Mucosa of descending colon (tissue), 3 donors: Measurements from ENCODE around the gene SYT7. TPM values are rescaled to one million over a fixed set of nuclear protein-coding genes. Genes with fewer than 3 reads are reported as not detected.

ENCODE experiments used
- ATAC-seq: fragments of 200-7000 bp; cut with Tn5 transposase; one replicate; pipeline ENCODE4 v1.9.1; 2020; ENCODE audit warnings: mild to moderate bottlenecking, moderate library complexity
- DNase-seq, 3 donors: peaks; one replicate each; pipeline ENCODE4 v3.0.0-alpha.2; 2020
- H3K36me3 ChIP-seq: fragments of 200-600 bp; one replicate; pipeline ENCODE4 v1.8.0; 2021; ENCODE audit warnings: low read depth, mild to moderate bottlenecking
- H3K4me1 ChIP-seq: fragments of 200-600 bp; one replicate; pipeline ENCODE4 v1.8.0; 2021; ENCODE audit warnings: low read depth, mild to moderate bottlenecking
- H3K4me3 ChIP-seq: fragments of 200-600 bp; one replicate; pipeline ENCODE4 v1.8.0; 2021; ENCODE audit warnings: mild to moderate bottlenecking
- H3K9me3 ChIP-seq: fragments of 200-600 bp; one replicate; pipeline ENCODE4 v1.8.0; 2021; ENCODE audit warnings: mild to moderate bottlenecking
- CTCF ChIP-seq: fragments of 200-600 bp; IDR thresholded peaks from one replicate; pipeline ENCODE4 v1.8.0; 2022; ENCODE audit warnings: antibody characterized with exemption, mild to moderate bottlenecking
- intact Hi-C, 2 donors: fragments of 100-400 bp; cut with DNase I in 1 of 2; cut with micrococcal nuclease in 1 of 2; formaldehyde crosslinking; loops; one replicate each; pipeline versions ENCODE4 v1.11.0 to v1.11.1; 2022; cut with DNase I, micrococcal nuclease
- total RNA-seq, 3 donors: library from RNA; stranded (reverse); fragmentation: NEBNext Ultra II Directional in 2 of 3; extraction: Animal tissue kit (Norgen Biotek cat#: 25700) in 2 of 3; gene quantifications; one replicate each; pipeline versions ENCODE4 v1.2.1 to v1.2.4, GENCODE V29; 2021 to 2023
- donor health status: DM: no; HTN: no; CAD: no; lungs with moderate emphysema.
- donor health status: DM: no; HTN: no; CAD: no.
- donor health status: DM: no; HTN: yes; CAD: no.

The SYT7 gene
- total RNA-seq, 3 donors from 2014 or later, result 8.2 to 19.7 (median 19.0) TPM

GRCh38 chr11:61497473-61497872, 83.4 kb downstream of the SYT7 start:
- Histone ChIP-seq H3K4me1 (no peaks in the 10 kb centered on the region), H3K4me3 (no peak overlapping the region), H3K9me3 (no peaks in the 10 kb centered on the region), H3K36me3 (no peaks in the 10 kb centered on the region)
- DNase-seq (no peak), ATAC-seq (no peak)
- no peak for TF ChIP-seq CTCF
- intact Hi-C loops, result no loop called here

GRCh38 chr11:61496602-61497400, 84.1 kb downstream of the SYT7 start:
- Histone ChIP-seq H3K36me3 (no peaks in the 10 kb centered on the region), H3K9me3 (no peaks in the 10 kb centered on the region), H3K4me3 (no peak overlapping the region), H3K4me1 (no peaks in the 10 kb centered on the region)
- ATAC-seq, result no peak
- TF ChIP-seq CTCF, result no peak
- no peak for DNase-seq
- intact Hi-C loops, result no loop called here

GRCh38 chr11:61495801-61496601, 84.9 kb downstream of the SYT7 start:
- TF ChIP-seq CTCF, result no peak
- Histone ChIP-seq H3K4me1 (no peaks in the 10 kb centered on the region), H3K4me3 (no peak overlapping the region), H3K9me3 (no peaks in the 10 kb centered on the region), H3K36me3 (no peaks in the 10 kb centered on the region)
- intact Hi-C loops, result no loop called here
- no peak for DNase-seq
- ATAC-seq, result peak; percentile 54

- DNase-seq (no peak), ATAC-seq (no peak)
- intact Hi-C loops, result no loop called here
- no peaks in the 10 kb centered on the region for H3K36me3 ChIP-seq
- TF ChIP-seq CTCF, result no peak
- H3K9me3 ChIP-seq, result no peaks in the 10 kb centered on the region
- H3K4me3 ChIP-seq, result no peak overlapping the region
- peaks cover 2% of the 10 kb centered on the region for H3K4me1 ChIP-seq
These were observed 86.4 kb downstream of the SYT7 start for GRCh38 chr11:61494381-61494961.

GRCh38 chr11:61491736-61492395, 89.0 kb downstream of the SYT7 start:
- Histone ChIP-seq H3K4me1 (peaks cover 9% of the 10 kb centered on the region), H3K9me3 (no peaks in the 10 kb centered on the region), H3K4me3 (no peak overlapping the region), H3K36me3 (no peaks in the 10 kb centered on the region)
- DNase-seq (no peak), ATAC-seq (no peak)
- intact Hi-C loops, result no loop called here
- TF ChIP-seq CTCF, result no peak
